DLD1 (cell line): Measurements from ENCODE around the gene KCTD14.
"Not testable (repeated sequence)": the region's sequence is repeated elsewhere in the genome, so short reads cannot be mapped to it uniquely, and the experiment has no call there.

Source experiments
- in situ Hi-C: cut with HindIII; loops from 2 replicates; pipeline ENCODE4 v1.10.0; 2017; ENCODE audit warnings: low sequenced_read_pairs

The KCTD14 gene

DNA sequence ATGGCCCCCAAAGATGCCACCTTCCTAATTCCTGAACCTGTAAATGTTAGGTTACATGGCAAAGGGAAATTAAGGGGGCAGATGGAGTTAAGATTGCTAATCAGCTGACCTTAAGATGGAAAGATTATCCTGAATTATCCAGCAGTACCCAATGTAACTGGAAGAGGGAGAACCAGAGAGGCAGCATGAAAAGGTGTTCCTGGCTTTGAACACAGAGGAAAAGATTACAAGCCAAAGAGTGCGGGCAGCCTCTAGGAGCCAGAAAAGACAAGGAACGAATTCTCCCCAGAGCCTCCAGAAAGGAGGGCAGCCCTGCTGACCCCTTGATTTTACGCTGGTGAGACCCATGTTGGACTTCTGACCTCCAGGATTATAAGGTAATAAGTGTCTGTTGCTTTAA lies 25.5 kb upstream of the KCTD14 start:
- in situ Hi-C loops, result no loop called here

DNA sequence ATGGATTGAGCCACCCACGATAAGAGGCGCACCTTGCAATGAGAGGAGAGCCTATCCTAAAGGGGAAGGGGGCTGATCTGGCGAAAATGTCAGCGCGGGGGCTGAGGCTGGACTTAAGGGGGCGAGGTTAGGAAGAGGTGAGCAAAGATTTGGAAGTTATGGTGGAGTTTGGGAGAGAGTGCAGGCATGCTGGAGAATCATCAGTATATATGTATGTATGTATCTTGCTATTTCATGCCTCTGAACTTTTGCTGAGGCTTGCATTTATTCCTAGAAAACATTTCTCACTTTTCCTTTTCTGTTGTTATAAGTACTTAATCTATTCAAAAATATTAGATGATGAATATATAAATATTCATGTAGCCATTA lies 23.4 kb upstream of the KCTD14 start:
- in situ Hi-C loops, result no loop called here

DNA sequence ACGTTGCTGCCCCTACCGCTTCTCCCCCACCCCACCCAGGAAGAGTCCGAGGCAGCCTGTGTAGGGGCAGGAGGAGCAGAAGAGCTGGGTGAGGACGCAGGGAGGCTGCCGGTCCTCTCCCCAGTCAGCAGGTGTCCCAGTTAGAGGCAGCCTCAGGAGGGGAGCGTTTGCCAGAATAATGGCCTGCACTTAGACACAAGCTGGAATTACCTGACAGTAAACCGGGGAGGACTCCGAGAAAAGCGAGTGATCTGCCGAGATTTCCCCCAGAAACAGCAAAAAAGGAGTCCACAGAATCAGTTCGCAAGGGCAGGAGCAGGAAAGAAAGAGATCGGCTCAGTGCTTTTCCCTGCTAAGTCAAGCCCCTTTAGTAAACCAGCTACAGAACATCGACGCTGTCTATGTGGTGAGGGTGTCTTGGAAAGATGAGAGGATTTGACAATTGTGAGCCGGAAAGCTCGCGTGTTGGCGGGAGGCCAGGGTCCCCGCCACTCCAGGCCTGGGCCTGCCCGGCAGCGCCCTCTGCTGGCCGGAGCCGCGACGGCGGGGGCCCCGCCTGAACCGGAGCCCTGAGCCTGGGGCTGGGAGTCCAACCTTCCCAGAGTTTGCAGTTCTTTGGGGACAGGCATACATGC lies 22.9 kb upstream of the KCTD14 start:
- in situ Hi-C loops, result no loop called here

DNA sequence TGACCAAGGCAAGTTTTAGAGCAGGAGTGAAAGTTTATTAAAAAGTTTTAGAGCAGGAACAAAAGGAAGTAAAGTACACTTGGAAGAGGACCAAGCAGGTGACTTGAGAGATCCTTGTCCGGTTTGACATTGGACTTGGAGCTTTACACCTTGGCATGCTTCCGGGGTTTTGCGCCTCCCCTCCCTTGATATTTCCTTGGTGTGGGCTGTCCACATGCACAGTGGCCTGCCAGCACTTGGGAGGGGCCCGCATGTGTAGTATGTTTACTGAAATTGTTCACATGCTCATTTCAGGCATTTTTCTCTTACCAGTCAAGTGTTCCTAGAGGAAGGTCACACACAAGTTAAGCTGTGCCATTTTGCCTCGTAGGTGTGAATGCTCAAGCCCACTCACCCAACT lies 21.6 kb upstream of the KCTD14 start:
- in situ Hi-C loops, result no loop called here

DNA sequence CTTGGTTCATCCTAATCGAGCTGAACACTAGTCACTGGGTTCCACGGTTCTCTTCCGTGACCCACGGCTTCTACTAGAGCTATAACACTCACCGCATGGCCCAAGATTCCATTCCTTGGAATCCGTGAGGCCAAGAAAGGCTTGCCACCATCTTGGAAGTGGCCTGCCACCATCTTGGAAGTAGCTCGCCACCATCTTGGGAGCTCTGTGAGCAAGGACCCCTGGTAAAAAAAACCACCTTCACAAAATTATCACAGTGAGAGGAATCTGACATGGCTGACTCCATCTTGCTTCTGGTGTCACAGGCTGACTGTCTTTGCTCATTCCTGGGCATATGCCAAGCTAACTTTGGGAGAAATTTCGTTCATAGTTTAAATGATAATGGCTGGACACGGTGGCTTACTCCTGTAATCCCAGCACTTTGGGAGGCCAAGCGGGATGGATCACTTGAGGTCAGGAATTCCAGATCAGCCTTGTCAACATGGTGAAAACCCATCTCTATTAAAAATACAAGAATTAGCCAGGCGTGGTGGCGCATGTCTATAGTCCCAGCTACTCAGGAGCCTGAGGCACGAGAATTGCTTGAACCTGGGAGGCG lies 18.9 kb upstream of the KCTD14 start:
- in situ Hi-C loops, result no loop called here

DNA sequence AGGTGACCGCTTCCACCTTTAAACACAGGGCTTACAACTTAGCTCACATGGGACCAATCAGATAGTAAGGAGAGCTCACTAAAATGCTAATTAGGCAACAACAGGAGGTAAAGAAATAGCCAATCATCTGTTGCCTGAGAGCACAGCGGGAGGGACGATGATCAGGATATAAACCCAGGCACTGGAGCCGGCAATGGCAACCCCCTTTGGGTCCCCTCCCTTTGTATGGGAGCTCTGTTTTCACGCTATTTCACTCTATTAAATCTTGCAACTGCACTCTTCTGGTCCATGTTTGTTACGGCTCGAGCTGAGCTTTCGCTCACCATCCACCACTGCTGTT lies 18.3 kb upstream of the KCTD14 start:
- in situ Hi-C loops, result not testable (repeated sequence)

DNA sequence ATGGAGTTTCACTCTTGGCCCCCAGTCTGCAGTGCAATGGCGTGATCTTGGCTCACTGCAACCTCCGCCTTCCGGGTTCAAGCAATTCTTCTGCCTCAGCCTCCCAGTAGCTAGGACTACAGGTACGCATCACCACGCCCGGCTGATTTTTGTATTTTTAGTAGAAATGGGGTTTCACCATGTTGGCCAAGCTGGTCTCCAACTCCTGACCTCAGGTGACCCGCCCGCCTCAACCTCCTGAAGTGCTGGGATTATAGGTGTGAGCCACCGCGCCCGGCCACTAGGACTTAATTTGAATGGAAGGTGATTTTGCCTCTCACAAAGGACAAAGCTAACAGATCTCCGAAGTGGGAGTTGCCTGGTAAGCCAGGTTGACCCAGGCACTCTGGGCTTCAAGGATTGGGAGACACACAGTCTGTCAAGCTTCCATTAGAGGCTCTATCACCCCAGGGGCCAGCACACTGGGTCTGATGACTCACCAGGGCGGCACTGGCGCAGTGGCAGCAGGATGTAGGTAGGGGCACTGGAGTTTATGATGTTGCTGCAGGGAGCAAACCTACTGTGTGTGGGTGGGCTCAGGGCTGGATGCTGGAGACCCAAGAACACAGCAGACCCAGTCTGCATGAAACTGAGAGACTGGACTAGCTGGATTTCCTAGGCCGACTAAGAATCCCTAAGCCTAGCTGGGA lies 17.8 kb upstream of the KCTD14 start:
- in situ Hi-C loops, result no loop called here

DNA sequence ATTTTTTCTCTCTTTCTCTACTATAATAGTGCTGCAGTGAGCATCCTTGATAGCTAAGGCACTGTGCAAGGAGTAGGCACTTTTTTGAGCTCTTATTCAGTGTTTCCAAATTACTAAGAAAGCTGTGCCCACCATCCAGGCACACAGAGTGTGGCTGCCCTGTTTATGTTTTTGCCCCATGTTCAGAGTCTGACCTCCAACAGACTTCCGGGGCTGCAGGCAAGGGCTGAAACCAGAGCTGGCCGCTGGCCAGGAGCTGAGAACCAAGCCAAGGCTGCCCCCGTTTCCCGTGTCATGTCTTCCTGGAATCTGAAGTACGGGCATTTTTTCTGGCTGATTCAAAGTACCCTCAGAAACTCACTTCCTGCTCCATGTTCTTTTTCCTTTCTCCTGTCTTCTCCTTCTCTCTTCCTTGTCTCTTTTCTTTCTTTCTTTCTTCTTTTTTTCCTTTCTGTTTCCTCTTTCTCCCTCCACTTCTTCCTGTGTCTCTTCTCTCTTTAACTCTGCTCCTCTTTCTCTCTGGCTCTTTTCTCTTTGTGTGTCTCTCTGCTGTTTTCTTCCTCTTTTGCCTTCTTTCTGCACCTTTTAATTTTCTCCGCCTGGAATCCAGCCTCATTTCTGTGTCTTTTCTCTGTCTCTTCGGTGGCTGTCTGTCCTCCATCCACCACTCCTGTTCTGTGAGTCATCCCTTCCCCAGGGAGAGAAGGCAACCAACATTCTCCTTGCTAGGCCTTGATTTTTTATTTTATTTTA lies 17.0 kb upstream of the KCTD14 start:
- in situ Hi-C loops, result no loop called here

DNA sequence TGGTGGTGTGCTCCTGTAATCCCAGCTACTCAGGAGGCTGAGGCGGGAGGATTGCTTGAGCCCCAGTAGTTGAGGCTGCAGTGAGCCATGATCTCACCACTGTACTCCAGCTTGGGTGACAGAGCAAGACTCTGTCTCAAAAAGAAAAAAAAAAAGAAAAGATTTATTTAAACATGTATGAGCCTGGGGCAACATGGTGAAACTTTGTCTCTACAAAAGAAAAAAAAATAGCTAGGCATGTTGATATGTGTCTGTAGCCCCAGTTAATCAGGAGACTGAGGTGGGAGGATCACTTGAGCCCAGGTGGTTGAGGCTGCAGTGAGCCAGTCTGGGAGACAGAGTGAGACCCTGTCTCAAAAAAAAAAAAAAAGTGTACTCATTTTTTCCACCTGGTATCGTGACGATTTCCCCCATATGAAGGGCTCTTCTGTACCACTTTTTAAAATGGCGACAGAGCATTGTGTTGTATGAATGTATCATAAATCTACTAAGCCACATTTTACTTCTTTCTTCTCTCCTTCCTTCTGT lies 16.4 kb upstream of the KCTD14 start:
- in situ Hi-C loops, result no loop called here

DNA sequence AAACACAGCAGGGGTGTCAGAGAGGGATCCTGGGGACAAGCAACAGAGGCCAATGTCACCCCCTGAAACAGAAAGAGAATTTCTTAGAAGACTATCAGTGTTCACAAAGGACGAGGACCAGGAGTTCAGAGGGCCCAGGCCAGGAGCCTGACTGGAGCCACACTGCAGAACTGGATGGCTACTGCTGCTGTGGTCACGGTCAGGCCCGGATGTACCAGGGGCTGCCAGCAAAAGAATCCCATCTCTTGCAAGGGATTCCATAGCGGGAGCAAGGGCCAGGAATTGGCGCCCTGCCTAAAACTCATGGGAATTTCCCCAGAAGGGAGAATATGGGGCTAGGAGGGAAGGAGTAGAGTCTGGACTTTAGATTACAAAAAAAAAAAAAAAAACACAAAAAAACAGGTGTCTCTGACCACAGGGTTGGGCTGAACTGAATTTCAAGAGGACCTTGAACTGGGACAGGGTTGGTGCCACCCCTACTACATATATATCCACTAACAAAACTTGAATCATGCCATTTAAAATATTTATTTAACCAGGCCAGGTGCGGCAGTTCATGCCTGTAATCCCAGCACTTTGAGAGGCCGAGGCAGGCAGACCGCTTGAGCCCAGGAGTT lies 15.7 kb upstream of the KCTD14 start:
- in situ Hi-C loops, result no loop called here

DNA sequence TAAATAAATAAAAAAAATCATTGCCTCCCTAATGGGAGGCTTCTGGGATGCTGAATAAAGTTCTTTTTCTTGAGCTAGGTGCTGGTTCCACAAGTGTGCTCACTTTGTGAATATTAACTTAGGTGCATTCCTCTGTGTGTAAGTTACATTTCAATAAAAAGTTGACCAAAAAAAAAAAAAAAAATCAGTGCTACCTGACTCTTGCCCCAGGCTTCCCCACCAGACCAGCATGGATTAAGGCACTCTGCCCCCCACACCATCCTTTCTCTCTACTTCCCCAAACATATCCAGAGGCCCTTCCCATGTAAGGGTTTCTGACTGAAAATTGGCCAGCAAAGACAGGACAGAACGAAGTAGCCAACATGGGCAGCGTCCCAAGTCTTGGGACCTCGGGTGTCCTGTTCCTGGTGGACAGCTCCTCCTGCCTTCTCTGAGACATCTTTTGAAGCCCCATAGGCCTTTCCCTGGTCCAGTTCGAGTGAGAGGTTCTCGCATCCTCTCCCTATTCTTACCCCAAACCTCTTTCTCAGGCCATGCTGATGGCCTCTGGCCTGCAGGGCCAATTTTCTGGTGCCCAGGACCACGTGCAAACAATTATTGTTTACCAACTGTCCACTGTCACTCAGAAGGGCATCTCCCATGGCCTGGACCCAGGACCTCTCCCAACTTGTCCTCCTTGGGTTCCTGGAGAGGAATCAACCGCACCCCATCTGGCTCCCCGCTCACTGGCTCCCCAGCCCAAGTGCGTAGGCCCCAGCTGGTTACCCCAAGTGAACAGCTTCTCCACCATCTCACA lies 14.9 kb upstream of the KCTD14 start:
- in situ Hi-C loops, result no loop called here

DNA sequence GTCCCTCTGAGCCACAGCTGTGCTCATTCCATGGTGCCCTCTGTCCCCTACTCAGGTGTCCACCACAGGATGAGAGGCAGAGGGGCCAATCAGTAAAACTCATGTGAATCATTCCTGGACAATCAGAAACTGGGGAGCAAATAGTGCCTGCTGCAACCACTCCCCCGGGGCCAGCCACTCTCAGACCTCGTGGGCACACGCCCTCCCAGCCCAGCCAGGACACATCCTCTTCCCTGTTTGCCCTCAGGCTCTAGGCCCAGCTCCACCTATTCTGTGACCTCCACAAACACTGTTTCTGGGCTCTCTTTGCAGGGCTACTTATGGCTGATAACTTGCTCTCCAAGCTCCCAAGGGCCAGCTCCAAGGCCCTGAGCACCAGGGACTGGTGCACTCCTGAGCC lies 14.0 kb upstream of the KCTD14 start:
- in situ Hi-C loops, result no loop called here

DNA sequence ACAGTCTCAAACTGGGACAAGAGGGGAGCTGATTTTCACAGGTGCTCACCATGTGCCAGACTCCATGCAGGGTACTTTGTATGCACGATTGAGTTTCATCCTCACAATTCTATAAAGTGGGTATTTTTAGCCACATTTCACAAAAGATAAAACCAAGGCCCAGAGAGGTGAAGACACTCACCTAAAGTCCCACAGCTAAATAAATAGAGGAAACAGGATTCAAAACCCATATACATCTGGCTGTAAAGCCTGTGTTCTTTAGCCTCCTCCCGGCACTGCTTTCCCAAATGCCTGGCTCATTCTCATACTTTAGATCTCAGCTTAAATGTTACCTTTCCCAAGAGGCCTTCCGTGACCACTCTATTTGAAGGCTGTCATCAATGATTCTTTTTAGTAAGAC lies 13.2 kb upstream of the KCTD14 start:
- in situ Hi-C loops, result no loop called here

DNA sequence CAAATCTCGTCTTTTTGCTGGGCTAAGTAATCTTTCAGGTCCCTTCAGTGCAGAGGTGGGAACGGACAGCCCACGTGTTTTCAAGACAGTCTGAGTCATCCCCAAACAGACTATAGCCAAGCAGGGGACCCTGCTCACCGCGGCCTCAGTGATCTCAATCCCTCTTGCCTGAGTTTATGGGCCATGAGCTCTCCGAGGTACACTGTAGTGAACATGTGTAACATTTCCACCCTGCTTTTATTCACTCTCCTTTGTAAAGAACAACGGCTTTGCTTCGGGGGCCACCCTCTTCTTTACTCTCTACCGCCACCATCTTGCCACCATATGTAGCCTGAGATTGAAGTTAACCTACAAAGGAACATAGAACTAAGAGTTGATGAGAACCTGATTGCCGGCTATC lies 11.5 kb upstream of the KCTD14 start:
- in situ Hi-C loops, result no loop called here

DNA sequence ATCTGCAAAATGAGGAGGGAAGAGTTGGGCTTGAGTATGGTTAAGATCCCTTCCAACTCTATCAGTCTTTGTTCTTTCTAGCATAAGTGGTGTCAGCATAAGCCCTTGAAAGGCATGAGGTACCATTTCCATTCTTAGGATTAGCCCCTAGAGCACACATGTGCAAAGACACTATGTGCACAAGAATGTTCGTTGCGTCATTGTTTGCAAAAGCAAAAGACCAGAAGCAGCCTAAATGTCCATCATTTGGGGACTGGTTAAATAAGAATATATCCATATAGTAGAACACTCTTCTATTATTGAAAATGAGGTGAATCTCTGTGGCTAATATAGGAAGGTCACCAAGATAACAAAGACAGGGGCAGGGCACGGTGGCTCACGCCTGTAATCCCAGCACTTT lies 10.0 kb upstream of the KCTD14 start:
- in situ Hi-C loops, result no loop called here

DNA sequence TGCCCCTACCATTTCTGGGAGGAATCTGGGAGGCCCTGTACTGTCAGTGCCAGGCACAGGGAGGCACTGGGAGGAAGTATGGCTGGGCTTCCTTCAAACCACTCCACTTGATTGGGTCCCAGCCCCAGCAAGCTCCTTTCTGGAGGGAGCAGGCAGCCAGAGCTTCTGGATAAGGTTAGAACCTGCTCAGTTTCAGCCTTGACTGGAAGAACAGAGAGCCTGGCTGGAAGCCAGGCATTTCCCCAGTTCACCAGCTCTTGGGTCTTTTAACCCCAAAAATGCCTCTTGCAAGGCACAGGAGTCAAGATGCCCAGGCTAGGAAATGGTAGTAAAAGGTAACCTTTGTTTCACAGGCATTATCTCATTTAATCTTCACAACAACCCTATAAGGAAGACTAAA lies 9.0 kb upstream of the KCTD14 start:
- in situ Hi-C loops, result no loop called here

DNA sequence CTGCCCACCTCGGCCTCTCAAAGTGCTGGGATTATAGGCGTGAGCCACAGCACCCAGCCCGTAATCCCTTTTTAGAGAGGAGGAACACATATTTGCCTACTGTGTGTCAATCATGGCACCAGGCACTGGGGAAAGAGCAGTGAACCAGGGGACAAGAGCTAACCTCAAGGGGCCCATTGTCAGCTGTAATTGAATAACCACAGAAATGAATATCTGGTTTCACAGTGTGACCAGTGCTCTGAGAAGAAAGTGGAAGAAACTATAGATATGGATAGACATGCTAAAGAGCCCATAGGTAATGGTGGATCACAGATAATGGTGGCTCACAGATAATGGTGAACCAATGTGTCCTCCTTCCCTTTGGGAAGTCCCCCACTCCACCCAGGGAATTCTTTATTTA lies 8.6 kb upstream of the KCTD14 start:
- in situ Hi-C loops, result no loop called here

DNA sequence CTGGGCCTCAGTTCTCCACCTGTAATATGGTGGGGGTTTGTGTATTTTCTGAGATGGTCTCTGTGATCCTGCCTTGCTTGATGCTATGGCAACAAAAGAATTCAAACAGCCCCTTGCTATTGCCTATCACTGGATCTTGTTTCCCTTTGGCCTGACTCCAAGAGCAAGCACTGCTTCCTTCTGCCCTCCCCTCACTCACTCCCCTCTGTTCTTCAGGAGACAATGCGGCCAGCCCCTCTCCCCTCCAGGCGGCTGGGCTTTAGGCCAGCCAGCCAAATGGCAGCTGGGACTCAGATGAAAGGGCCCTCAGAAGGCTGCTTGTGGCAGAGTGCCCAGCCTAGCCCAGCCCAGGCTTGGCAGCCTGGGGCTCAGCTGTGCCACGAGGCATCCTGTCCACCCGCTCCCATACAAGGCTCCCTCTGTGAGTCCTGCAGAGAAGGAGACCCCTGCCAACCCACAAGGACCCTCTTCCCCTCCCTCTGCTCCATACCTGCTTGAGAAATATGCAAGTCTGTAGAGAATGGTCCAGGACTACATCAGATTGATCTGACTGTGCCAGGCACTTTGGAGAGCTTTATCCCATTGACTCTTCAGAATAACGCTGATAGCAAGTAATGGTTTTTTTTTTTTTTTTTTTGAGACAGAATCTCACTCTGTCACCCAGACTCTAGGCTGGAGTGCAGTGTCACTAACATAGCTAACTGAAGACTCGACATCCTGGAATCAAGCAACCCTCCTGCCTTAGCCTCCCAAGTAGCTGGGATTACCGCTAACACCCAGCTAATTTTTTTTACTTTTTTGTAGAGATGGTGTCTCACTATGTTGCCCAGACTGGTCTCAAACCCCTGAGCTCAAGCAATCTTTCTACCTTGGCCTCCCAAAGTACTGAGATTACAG lies 7.6 kb upstream of the KCTD14 start:
- in situ Hi-C loops, result no loop called here

DNA sequence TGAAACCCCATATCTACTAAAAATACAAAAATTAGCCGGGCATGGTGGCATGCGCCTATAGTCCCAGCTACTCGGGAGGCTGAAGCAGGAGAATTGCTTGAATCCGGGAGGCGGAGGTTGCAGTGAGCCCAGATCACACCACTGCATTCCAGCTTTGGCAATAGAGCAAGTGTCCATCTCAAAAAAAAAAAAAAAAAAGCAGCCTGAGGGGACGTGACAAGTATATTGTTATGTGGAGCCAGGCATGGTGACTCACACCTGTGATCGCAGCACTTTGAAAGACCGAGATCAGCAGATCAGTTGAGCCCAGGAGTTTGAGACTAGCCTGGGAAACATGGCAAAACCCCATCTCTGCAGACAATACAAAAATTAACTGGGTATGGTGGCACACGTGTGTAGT lies 5.3 kb upstream of the KCTD14 start:
- in situ Hi-C loops, result not testable (repeated sequence)

DNA sequence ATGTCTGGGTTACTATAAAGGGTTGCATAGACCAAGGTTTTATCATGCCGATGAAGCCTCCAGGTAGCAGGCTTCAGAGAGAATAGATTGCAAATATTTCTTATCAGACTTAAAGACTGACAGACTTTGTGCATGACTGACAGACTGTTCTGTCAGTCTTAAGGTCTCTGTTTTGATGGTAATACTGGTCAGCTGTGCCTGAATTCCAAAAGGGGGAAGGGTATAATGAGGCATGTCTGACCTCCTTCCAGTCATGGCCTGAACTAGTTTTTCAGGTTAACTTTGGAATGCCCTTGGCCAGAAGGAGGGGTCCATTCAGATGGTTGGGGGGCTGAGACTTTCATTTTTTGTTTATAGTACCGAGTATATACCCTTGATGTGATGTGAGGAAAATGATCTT lies 4.7 kb upstream of the KCTD14 start:
- in situ Hi-C loops, result no loop called here
